NT2/D1 (cell line): ENCODE data around the gene CMPK2.

ENCODE experiments used
- YY1 ChIP-seq: IDR thresholded peaks from 2 replicates; pipeline ENCODE4 v1.6.1; 2011; ENCODE audit not compliant: insufficient read length, insufficient read depth
- ZNF274 ChIP-seq: IDR thresholded peaks from 2 replicates; pipeline ENCODE4 v1.6.1; 2011; ENCODE audit warnings: mild to moderate bottlenecking, low read depth, low read length

GRCh38 chr2:6834163-6834562 is 31.5 kb downstream of the CMPK2 start:
- TF ChIP-seq ZNF274 (no peak), YY1 (no peak)
